Subcutaneous adipose tissue (tissue), 4 donors: ENCODE results near the gene RSL1D1. TPM values are rescaled to one million over a fixed set of nuclear protein-coding genes. Genes with fewer than 3 reads are reported as not detected.

Experiments used
- total RNA-seq, 4 donors: library from RNA; depleted of rRNA; stranded (reverse); fragments of >200 nt; gene quantifications; one replicate each; pipeline ENCODE4 v1.1.0, GENCODE V29; 2016
- TF ChIP-seq, protein P1 (sequence below): fragments of 450-650 bp; IDR thresholded peaks from one replicate; pipeline ENCODE4 v1.5.1; 2016; ENCODE audit warnings: low read depth, mild to moderate bottlenecking, control low read depth, antibody characterized with exemption, moderate library complexity

RSL1D1 gene
- total RNA-seq, 4 donors from 2014 or later = 129 to 249 (median 201) TPM

DNA sequence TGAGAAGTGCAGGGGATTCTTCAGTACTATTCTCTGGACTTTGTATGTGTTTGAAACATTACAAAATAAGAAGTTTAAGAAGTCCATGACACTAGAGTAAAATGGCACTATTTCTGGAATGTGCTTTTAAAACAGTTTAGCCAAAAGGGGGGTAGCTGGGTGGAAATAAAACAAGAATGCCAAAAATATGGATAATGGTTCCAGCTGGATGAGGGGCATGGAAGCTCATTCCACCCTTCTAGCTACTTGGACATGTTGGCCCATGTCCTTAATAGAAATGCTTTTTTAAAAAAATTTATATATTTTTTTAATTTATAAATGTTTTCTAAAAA is 67.3 kb downstream of the RSL1D1 start:
- TF ChIP-seq, protein P1, sequence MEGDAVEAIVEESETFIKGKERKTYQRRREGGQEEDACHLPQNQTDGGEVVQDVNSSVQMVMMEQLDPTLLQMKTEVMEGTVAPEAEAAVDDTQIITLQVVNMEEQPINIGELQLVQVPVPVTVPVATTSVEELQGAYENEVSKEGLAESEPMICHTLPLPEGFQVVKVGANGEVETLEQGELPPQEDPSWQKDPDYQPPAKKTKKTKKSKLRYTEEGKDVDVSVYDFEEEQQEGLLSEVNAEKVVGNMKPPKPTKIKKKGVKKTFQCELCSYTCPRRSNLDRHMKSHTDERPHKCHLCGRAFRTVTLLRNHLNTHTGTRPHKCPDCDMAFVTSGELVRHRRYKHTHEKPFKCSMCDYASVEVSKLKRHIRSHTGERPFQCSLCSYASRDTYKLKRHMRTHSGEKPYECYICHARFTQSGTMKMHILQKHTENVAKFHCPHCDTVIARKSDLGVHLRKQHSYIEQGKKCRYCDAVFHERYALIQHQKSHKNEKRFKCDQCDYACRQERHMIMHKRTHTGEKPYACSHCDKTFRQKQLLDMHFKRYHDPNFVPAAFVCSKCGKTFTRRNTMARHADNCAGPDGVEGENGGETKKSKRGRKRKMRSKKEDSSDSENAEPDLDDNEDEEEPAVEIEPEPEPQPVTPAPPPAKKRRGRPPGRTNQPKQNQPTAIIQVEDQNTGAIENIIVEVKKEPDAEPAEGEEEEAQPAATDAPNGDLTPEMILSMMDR = no peak

Other genes with a start within 250 kb of the RSL1D1 start
- gene SNN, start 183.1 kb downstream of the RSL1D1 start, total RNA-seq = 10 to 100 TPM; 25.4 to 87.6 (median 50.1) TPM
- 10 to 100 TPM; 41.2 to 56.5 (median 49.0) TPM for gene TXNDC11, start 108.7 kb downstream of the RSL1D1 start, total RNA-seq
- 100 to 1,000 TPM in 1 of 4 donors, 10 to 100 TPM in 3; 68.5 to 100 (median 94.7) TPM for gene ZC3H7A, start 54.3 kb downstream of the RSL1D1 start, total RNA-seq
- 100 to 1,000 TPM in 1 of 4 donors, 10 to 100 TPM in 3; 62.6 to 102 (median 77.4) TPM for gene GSPT1, start 64.4 kb upstream of the RSL1D1 start, total RNA-seq
- 10 to 100 TPM in 2 of 4 donors, 1 to 10 TPM in 2; 4.4 to 13.9 (median 10.8) TPM for gene NPIPB2, start 90.5 kb upstream of the RSL1D1 start, total RNA-seq
- not detected for gene TNFRSF17, start 113.7 kb upstream of the RSL1D1 start, total RNA-seq
- 10 to 100 TPM; 41.4 to 52.5 (median 44.3) TPM for gene SNX29, start 125.2 kb upstream of the RSL1D1 start, total RNA-seq